ENCODE measurements around the gene ABI3. TPM values are rescaled to one million over a fixed set of nuclear protein-coding genes. Genes with fewer than 3 reads are reported as not detected.

Gene ABI3
- total RNA-seq, 2 donors from 2014 or later = 5.7 to 12.5 TPM

- ATAC-seq = peak; percentile 33 to 47
- DNase-seq = no peak
- intact Hi-C loops (cut with DNase I) = no loop called here
Observed at GRCh38 chr17:49218941-49219913, 8.7 kb downstream of the ABI3 start.

GRCh38 chr17:49219987-49220386, 9.5 kb downstream of the ABI3 start:
- no peak for ATAC-seq
- intact Hi-C loops (cut with DNase I) = loop anchor here in 1 of 2 donors (10.0 kb wide), 1 partner anchor 75 kb away; no protein-coding TSS in a partner anchor
- DNase-seq = no peak

- ATAC-seq = no peak
- DNase-seq = no peak
- intact Hi-C loops (cut with DNase I) = loop anchor here in 1 of 2 donors (10.0 kb wide), 1 partner anchor 72 kb away; no protein-coding TSS in a partner anchor
Observed at GRCh38 chr17:49223168-49223516, 12.6 kb downstream of the ABI3 start.

- ATAC-seq = peak in 1 of 2 donors; percentile 43
- intact Hi-C loops (cut with DNase I) = loop anchor here in 1 of 2 donors (10.0 kb wide), 1 partner anchor 71 kb away; no protein-coding TSS in a partner anchor
- DNase-seq = peak; percentile 69
Observed at GRCh38 chr17:49223517-49224197, 13.2 kb downstream of the ABI3 start.

GRCh38 chr17:49224198-49224996, 13.9 kb downstream of the ABI3 start:
- ATAC-seq (peak; percentile 22 to 36), DNase-seq (no peak)
- intact Hi-C loops (cut with DNase I) = loop anchor here in 1 of 2 donors (10.0 kb wide), 1 partner anchor 70 kb away; no protein-coding TSS in a partner anchor

GRCh38 chr17:49224997-49225337, 14.5 kb downstream of the ABI3 start:
- intact Hi-C loops (cut with DNase I) = loop anchor here (5.0 to 10.0 kb wide), 3 partner anchors 33 to 70 kb away; no protein-coding TSS in a partner anchor
- DNase-seq = no peak
- no peak for ATAC-seq

- intact Hi-C loops (cut with DNase I) = loop anchor here (5.0 to 10.0 kb wide), 3 partner anchors 33 to 69 kb away; no protein-coding TSS in a partner anchor
- no peak for ATAC-seq
- no peak for DNase-seq
Observed at GRCh38 chr17:49225554-49226236, 15.2 kb downstream of the ABI3 start.

- intact Hi-C loops (cut with DNase I) = loop anchor here (5.0 to 10.0 kb wide), 3 partner anchors 35 to 68 kb away; no protein-coding TSS in a partner anchor
- no peak for ATAC-seq
- no peak for DNase-seq
Observed at GRCh38 chr17:49226771-49227435, 16.4 kb downstream of the ABI3 start.

GRCh38 chr17:49227436-49228261, 17.1 kb downstream of the ABI3 start:
- peak; percentile 83 for DNase-seq
- ATAC-seq = peak; percentile 23 to 46
- intact Hi-C loops (cut with DNase I) = loop anchor here (5.0 to 10.0 kb wide), 3 partner anchors 35 to 67 kb away; no protein-coding TSS in a partner anchor

GRCh38 chr17:49229076-49229804, 18.7 kb downstream of the ABI3 start:
- intact Hi-C loops (cut with DNase I) = loop anchor here (5.0 to 10.0 kb wide), 3 partner anchors 37 to 66 kb away; no protein-coding TSS in a partner anchor
- no peak for DNase-seq
- no peak for ATAC-seq

- DNase-seq = no peak
- intact Hi-C loops (cut with DNase I) = loop anchor here (5.0 to 10.0 kb wide), 4 partner anchors 38 to 65 kb away; no protein-coding TSS in a partner anchor
- peak; percentile 12 to 14 for ATAC-seq
Observed at GRCh38 chr17:49229805-49230600, 19.5 kb downstream of the ABI3 start.

GRCh38 chr17:49230636-49231562, 20.4 kb downstream of the ABI3 start, which contains the start of gene PHOSPHO1:
TSS of gene PHOSPHO1 (minus strand) at chr17:49230787. CDS start at chr17:49226691, 4,096 bp downstream.
- intact Hi-C loops (cut with DNase I) = loop anchor here in 1 of 2 donors (5.0 kb wide), 1 partner anchor 61 kb away; no protein-coding TSS in a partner anchor
- peak; percentile 91 for DNase-seq
- ATAC-seq = peak; percentile 97

GRCh38 chr17:49231563-49231894, 21.0 kb downstream of the ABI3 start:
- intact Hi-C loops (cut with DNase I) = loop anchor here in 1 of 2 donors (5.0 kb wide), 1 partner anchor 61 kb away; no protein-coding TSS in a partner anchor
- ATAC-seq (no peak), DNase-seq (no peak)

- DNase-seq = no peak
- no peak for ATAC-seq
- intact Hi-C loops (cut with DNase I) = loop anchor here in 1 of 2 donors (5.0 kb wide), 1 partner anchor 58 kb away; no protein-coding TSS in a partner anchor
Observed at GRCh38 chr17:49234509-49235080, 24.1 kb downstream of the ABI3 start.
